ENCODE measurements around the gene ASPRV1.

GRCh38 chr2:69911985-69912563 is 49.4 kb downstream of the ASPRV1 start:
- TF ChIP-seq CTCF (IDR thresholded peaks at IDR 0.05) (peak; percentile 43 to 79 (median 50)), EP300 (IDR thresholded peaks at IDR 0.05) (peak; percentile 29 to 54), POLR2A (IDR thresholded peaks at IDR 0.05) (no peak)
